HK-2 (cell line): ENCODE data around the gene CHST9.
"Not testable (repeated sequence)": the region's sequence is repeated elsewhere in the genome, so short reads cannot be mapped to it uniquely, and the experiment has no call there.

Source experiments
- DNase-seq: peaks from one replicate; pipeline ENCODE4 v3.0.0-alpha.2; 2018; ENCODE audit not compliant: unreplicated experiment

Gene CHST9

GRCh38 chr18:27171993-27172392, 13.1 kb downstream of the CHST9 start:
- no peak for DNase-seq

- no peak for DNase-seq
Measured at GRCh38 chr18:27165412-27165811, 19.7 kb downstream of the CHST9 start.

- no peak for DNase-seq
Measured at GRCh38 chr18:27164905-27165304, 20.2 kb downstream of the CHST9 start.

DNA sequence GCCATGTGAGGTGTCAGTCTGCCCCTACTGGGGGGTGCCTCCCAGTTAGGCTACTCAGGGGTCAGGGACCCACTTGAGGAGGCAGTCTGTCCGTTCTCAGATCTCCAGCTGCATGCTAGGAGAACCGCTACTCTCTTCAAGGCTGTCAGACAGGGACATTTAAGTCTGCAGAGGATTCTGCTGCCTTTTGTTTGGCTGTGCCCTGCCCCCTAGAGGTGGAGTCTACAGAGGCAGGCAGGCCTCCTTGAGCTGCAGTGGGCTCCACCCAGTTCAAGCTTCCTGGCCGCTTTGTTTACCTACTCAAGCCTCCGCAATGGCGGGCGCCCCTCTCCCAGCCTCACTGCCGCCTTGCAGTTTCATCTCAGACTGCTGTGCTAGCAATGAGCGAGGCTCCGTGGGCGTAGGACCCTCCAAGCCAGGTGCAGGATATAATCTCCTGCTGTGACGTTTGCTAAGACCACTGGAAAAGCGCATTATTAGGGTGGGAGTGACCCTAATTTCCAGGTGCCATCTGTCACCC, 21.9 kb downstream of the CHST9 start:
- DNase-seq, result not testable (repeated sequence)

DNA sequence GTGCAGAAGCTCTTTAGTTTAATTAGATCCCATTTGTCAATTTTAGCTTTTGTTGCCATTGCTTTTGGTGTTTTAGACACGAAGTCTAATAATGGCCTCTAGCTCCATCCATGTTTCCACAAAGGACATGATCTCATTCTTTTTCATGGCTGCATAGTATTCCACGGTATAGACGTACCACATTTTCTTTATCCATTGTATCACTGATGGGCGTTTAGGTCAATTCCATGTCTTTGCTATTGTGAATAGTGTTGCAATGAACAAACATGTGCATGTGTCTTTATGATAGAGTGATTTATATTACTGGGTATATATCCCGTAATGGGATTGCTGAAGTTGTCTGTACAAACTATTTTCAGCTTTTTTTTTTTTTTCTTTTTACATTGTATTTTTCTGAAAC, 35.9 kb downstream of the CHST9 start:
- not testable (repeated sequence) for DNase-seq

- DNase-seq, result no peak
Measured at GRCh38 chr18:27144672-27145071, 40.4 kb downstream of the CHST9 start.

DNA sequence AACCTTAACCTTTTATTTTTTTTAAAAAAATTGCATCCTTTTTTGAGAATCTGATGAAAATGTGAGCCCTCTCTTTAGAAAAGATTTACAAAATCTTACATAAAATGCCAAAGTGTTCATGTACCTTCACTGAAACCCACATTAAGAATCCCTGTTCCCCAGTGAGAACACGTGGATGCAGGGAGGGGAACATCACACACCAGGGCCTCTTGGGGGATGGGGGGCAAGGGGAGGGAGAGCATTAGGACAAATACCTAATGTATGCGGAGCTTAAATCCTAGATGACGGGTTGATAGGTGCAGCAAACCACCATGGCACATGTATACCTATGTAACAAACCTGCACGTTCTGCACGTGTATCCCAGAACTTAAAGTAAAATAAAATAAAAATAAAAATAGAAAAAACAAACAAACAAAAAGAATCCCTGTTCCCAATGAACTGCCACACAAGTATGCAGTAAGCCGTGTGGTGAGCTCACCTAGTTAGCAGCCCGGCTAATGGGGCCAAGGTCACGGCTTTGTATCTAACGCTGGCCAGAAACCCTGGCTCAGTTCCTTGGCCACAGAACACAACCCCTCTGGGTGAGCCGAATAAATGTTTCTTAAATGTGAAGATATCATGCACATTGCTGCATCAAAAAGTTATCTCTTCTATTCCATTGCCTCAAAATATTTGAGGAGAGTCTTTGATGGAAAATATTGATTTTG, 41.4 kb downstream of the CHST9 start:
- no peak for DNase-seq

GRCh38 chr18:27142891-27143290, 42.2 kb downstream of the CHST9 start:
- DNase-seq, result no peak

- no peak for DNase-seq
Measured at GRCh38 chr18:27141876-27142275, 43.2 kb downstream of the CHST9 start.

DNA sequence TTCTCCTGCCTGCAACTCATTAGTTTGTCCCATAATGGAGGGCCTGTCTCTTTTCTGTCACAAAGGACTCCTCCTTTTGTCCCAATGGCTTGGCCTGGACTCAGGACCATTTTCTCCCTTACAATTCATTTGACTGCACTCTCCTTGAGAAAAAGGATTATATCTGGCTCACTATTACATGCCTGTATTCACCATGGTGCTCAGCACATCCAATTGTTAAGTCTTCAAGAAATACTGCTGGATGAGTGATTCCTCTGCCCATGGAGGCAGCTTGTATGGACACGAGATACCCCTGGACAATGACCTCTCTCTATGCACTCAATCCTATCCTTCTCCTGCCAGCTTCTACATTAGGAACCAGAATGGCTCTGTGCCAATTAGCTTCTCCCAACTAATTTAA, 47.0 kb downstream of the CHST9 start:
- no peak for DNase-seq

DNA sequence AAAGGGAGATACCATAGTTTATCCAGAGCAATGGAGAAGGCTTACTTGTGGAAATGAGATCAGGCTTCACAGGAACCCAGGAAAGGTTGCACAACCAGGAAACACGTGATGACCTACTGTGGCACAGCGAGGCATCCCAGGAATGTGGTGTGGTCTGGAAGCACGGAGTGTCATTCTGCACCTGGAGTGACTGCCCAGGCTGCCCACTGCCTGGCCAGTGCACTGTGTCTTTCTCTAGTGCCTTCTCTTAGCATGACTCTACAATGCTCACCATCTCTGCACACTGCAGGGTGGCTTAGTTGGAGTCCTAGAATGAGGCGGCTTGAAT, 48.9 kb downstream of the CHST9 start:
- peak; percentile 77 for DNase-seq

DNA sequence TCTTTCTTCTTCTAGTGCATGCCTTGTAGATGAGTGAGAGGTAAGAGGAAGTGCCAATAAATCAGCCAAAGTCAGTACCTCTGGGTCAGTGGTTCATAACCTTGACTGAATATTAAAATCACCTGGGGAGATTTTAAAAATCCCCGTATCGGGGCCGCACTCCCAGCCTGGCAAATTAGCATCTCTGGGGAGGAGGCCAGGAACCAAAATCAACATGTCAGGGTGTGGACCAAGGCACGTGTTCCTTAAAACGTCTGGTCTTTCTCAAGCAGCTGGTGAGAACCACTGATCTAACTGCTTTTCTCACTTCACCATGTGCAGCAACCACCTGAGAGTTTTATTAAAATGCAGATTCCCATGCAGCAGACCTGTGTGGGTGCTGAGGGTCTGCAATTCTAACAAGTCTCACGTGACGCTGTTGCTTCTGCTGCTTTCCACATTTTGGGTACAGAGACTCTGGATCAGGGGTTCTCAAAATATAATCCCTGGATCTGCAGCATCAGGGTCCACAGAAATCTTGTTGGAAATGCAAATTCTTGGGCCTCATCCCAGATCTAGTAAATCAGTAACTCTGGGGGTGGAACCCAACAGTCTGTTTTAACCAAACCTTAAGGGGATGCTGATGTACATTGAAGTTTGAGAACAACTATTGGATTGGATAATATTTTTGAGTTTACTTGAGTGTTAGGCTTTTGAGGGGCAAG, 49.5 kb downstream of the CHST9 start:
- no peak for DNase-seq

DNA sequence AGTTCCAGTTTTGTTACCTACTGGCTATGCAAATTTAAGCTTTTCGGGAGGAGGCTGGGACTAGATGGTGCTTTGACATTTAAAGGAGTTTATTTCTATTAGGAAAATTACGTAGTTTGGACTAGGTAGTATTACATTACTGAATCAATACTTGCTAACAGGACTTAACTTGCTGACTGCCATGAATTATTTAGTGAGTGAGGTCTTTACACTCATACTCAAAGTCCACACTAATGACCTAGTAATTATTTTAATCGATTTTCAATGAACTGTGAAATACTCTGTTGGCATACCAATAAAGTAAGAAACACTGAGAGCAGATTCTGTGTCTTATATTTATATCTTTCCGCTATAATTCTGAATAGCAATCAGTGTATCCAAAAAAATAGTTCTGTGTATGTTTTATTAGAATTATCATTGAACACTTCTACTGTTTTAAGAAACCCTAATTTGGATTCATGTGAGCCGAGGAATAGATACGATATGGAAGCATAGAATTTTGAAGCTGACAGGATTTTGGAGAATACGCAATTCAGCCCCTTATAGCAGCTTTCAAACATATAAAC, 55.0 kb downstream of the CHST9 start:
- DNase-seq, result no peak

DNA sequence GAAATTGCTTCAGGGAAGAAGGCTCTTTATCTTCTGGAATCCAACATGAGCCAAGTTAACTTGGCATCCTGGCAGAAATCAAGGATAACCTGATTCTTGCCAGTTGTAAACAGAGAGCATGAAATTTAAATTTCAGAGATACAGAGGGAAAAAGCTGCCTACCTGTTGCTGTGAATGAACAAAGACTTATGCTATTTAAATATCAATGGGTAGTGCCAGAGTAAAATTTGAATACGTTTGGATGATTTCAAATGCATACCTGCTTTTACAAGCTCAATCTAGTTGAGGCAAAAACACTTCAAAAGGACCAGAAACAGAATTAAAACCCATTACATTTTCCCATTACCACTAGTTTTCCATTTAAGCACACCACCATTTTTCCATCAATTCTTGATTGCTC, 60.9 kb downstream of the CHST9 start:
- no peak for DNase-seq

DNA sequence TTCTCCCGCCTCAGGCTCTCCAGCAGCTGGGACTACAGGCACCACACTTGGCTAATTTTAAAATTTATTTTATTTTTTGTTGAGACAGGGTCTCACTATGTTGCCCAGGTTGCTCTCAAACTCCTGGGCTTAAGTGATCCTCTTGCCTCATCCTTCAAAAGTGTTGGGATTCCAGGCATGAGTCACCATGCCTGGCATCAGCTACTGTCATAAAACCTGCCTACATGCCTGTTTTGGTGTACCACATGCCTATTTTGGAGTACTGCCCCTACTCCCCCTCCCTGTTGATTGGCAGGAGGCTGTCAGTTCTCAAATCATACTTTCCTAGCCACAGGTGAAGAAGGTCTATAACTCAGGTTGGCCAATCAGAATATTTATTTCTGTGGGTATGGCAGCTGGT, 64.0 kb downstream of the CHST9 start:
- DNase-seq, result no peak

GRCh38 chr18:27120246-27120645, 64.9 kb downstream of the CHST9 start:
- no peak for DNase-seq

DNA sequence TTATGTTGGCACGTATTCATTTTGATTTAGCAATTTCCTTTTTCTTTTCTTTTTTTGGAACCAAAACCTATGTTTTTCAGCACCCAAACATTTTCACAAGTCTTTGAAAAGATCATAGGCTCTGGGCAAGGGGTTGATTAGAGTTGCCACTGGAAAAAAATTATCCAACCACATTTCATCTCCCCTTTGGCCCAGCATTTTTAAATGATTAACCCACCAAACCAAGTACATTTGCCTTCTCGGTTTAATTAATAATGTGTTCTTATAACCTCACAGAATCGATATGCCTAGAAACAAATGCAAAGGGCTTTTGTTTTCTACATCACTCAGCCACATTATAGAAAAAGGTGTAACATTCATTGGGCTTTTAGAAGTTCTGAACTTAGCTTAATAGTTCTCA, 66.1 kb downstream of the CHST9 start:
- DNase-seq, result no peak

DNA sequence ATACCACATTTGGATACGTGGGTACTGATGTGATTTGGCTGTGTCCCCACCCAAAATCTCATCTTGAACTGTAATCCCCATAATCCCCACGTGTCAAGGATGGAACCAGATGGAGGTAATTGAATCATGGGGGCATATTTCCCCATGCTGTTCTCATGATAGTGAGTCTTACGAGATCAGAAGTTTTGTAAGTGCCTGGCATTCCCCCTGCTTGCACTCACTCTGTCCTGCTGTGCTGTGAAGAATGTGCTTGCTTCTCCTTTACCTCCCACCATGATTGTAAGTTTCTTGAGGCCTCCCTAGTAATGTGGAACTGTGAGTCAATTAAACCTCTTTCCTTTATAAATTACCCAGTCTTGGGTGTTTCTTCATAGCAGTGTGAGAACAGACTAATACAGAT, 70.3 kb downstream of the CHST9 start:
- no peak for DNase-seq

GRCh38 chr18:27113358-27113757, 71.8 kb downstream of the CHST9 start:
- DNase-seq, result no peak

DNA sequence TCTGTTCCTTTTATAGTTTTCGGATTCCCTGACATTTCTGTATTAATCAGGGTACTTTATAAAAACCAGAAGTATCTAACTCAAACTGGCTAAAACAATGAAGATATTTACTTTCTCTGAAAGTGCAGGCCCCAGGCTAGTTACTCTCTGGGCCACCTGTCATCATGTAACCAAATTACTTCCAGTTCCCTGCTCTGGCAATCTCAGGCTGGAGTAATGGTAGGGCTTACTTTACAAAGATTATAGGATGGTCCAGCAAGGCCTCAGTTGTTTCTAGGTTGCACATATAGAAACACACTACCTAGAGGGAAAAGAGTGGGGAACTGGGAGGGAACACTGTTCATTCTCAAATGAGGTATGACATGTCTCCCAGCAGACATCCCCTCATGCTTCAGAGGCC, 74.8 kb downstream of the CHST9 start:
- no peak for DNase-seq

GRCh38 chr18:27109451-27109850, 75.7 kb downstream of the CHST9 start:
- no peak for DNase-seq

- no peak for DNase-seq
Measured at GRCh38 chr18:27108842-27109241, 76.3 kb downstream of the CHST9 start.

- no peak for DNase-seq
Measured at GRCh38 chr18:27104743-27105142, 80.4 kb downstream of the CHST9 start.
